Measurements from ENCODE around the gene CDR2.
"Not testable (repeated sequence)": the region's sequence is repeated elsewhere in the genome, so short reads cannot be mapped to it uniquely, and the experiment has no call there.

Gene CDR2

DNA sequence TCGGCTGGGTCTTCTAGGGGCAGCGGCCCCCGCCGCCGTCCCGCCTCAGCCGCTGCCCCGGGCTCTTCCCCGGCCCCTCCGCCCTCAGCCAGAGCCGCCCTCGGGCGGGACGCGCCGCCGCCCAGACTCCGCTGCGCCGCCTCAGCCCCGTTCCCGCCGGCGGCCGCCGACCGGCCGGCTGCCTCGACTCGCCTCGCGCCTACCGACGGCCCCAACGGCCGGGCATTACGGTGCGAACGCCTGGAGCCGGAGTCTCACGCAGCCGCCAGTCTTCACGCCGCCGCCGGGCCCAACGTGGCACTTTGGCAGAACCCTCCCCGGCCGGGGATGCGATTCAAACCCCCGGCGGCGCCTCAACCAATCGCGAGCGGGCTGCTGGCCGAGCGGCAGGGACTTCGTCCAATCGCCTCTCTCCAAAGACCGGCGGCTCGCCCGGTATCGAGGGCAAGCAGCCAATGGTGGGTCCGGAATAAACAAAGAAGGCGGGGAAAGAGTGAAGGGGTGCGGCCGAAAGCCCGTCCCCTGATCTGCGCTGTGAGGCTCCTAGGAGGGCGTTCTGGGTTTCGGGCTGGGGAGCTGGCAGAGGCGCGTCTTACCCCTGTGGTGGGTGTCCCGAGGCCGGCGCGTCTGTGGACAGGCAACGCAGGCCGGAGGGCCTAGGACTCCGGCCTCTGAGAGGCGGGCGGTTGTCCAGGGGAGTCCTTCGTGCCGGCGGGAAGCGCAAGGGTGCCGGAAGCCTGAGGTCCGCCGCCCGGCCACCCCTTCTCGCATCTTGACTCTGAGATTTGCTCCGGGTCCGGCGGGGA lies at the start of gene CDR2:
Gene CDR2, minus strand, starts transcription at position 309 of the 806 bp plus-strand sequence. CDS start 310 bp downstream, outside the sequence.
- peak; percentile 92 to 95 for DNase-seq (ENCODE audit: extremely low read depth in 1 of 2, low read depth in 1 of 2)

DNA sequence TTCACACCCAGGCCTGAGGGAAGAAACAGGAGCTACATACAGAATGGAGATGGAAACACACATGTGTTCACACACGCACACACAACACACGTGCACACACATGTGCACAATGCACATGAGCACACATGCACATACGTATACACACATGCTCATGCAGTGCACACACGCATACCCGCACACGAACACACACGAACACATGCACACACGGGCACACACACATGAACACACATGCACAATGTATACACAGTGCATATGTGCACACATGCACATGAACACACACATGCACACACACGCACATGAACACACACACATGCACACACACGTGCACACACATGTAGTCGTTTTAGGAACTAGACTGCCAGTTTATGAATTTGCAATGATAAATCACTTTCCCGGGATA lies 49.3 kb upstream of the CDR2 start:
- no peak for DNase-seq (ENCODE audit: extremely low read depth in 1 of 2, low read depth in 1 of 2)

DNA sequence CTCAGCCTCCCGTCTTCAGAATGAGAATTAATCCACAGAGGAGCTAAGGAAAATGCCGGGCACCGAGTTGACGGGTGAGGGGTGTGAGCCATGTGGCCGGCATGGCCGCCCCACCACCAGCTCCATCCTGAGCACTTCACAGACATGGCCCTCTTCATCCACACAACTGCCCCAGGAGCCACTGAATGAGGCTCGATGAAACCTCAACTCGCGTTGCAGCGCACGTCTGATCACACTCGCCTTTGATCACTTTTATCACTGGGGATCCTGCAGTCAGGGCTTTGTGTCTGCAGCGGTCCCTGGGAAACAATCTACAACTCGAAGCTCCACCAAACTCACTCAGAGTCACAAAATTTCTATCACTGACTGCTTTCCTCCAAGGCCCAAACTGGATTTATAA lies 46.7 kb upstream of the CDR2 start:
- no peak for DNase-seq (ENCODE audit: extremely low read depth in 1 of 2, low read depth in 1 of 2)

DNA sequence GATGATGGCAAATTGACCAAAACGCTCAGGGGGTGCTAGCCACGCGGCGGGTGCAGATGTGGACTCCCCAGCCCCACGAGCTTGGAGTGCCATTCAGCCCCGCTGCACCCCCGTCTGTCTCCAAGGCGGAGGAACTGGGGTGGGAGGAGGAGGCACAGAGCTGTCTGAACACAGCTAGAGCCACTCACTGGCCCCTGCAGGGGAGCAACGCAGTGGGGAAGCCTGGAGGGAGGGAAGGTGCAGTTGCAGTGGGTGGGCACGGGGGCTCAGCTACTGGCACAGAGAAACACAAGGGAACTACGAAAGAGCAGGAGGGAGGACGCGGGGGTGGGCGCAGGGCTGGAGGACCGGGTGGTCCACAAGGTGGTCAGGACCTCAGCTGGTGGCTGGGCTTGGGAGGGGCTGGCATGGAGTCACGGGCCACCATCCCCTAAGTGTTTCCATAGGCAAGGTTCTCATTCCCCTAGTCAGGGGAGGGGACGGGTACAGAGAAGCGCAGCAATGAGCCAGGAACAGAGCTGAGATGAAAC lies 46.3 kb upstream of the CDR2 start:
- DNase-seq (ENCODE audit: extremely low read depth in 1 of 2, low read depth in 1 of 2), result no peak

DNA sequence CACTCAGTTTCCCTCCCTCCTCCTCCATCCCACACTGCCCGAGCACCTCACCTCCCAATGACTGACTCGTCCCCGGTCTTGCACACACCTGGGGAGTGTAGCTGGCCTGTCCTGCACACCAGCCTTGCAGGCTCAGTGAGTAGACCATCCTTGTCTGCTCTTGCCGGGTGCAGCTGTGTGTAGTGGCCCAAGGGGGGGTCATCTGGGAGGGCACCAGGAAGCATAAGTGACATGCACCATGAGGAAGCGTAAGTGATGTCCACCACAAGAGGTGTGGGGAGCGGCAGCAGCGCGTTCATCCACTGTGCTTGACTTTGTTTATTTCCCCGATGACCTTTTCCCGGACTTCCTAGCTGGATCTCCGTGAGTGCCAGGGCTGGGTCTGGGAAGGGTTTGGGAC lies 45.5 kb upstream of the CDR2 start:
- no peak for DNase-seq (ENCODE audit: extremely low read depth in 1 of 2, low read depth in 1 of 2)

DNA sequence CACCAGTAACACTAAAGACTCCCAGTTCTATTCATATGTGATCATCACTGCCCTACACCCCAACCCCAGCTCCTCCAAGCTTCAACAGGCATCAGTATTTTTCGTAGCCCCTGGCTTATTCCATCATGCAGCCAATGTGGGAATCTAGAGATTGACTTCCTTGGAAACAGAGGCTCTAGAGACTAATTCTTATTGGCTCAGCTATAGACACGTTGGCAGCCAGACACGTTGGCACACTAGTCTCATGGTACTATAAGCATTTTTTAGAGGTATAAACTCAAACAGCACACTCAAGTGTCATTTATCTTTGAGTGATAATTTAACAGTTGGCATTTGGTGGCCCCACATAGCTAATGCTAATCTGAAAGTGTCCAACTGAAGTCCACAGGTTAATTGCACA lies 44.4 kb upstream of the CDR2 start:
- no peak for DNase-seq (ENCODE audit: extremely low read depth in 1 of 2, low read depth in 1 of 2)

DNA sequence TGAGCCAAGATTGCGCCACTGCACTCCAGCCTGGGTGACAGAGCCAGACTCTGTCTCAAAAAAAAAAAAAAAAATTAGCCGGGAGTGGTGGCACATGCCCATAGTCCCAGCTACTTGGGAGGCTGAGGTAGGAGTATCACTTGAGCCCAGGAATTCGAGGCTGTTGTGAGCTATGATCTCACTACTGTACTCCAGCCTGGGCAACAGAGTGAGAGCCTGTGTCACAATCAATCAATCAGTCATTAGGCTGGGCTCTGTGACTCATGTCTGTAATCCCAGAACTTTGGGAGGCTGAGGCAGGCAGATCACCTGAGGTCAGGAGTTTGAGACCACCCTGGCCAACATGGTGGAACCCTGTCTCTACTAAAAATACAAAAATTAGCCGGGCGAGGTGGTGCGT lies 43.4 kb upstream of the CDR2 start:
- not testable (repeated sequence) for DNase-seq (ENCODE audit: extremely low read depth in 1 of 2, low read depth in 1 of 2)

DNA sequence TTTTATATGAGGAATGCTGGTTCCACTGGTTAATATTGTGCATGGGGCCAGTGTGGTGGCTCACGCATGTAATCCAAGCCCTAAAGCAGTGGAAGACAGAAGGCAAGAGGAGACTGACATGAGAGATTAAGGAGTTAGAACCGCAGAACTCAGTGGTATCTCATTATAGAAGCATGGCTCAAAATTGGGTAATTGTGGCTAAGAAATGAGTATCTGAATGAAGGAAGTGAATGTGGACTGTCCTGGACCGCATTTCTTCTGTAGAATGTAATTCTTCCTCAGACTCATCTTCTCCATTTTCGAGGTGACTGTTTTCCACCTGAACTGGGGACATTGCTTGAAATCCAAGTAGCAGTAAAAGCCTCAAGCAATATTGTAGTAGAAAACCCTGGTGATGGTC lies 42.6 kb upstream of the CDR2 start:
- no peak for DNase-seq (ENCODE audit: extremely low read depth in 1 of 2, low read depth in 1 of 2)

DNA sequence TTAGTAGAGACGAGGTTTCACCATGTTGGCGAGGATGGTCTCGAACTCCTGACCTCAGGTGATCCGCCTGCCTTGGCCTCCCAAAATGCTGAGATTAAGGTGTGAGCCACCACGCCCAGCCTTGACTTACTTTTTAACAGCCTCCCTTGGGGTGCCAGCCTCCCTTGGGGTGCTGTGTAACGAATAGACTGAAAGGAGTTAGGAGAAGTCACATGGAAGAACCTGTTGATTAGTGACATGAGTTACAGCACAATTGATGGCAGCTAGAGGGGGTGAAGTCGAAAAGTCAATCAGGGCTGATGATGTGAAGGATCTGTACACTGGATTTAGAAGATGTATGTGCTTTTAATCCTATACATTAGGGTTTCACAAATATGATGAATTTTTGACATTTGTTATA lies 39.4 kb upstream of the CDR2 start:
- DNase-seq (ENCODE audit: extremely low read depth in 1 of 2, low read depth in 1 of 2), result no peak

DNA sequence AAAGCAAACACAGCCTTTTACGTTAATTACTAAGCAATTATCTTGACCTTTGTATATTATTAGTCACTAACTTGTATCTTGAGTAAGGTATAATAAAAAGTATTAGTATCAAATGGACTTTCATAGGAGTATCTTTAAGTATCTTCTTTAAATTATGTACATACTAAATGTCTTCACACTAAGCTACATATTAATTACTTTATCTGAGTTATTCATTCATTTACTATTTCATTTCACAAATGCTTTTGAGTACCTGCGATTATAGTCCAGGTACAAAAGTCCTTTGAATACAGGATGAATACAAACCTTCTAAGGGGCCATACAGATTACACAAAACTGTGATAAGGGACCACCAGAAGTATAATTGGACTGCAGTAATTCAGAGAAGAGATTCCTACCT lies 33.1 kb upstream of the CDR2 start:
- DNase-seq (ENCODE audit: extremely low read depth in 1 of 2, low read depth in 1 of 2), result no peak

DNA sequence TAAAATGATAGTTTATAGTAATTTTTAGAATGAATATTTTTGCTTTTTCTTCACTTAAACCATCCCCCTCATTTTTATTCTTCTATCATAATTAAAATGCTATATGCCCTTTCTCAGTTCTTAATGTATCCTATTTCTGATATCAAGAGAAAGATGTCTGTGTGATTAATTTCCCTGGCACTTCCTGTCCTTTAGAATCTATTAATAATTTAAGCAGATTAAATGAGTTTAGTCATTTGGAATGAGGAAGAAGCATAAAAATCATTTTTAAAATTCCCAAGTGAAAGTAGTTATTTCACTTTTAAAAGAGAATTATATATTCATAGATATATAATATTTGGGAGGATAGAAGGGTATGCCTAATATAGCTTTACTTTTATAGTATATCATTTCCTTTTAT lies 27.8 kb upstream of the CDR2 start:
- DNase-seq (ENCODE audit: extremely low read depth in 1 of 2, low read depth in 1 of 2), result no peak

DNA sequence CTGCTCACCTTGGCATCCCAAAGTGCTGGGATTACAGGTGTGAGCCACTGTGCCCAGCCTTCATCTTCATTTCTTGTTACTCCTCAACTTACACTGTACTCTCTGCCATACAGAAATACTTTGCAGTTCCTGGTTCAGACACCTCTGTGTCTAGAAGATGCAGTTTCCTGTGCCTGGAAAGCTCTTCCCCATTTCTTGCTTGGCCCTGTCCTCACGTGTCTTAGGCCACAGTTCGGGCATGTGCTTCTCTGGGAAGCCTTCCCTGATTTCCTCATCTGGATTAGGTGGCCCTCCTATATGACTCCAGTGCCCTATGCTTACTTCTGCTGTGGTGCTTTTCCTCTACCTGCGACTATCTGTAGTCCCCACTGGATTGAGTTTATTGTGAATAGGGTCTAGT lies 26.5 kb upstream of the CDR2 start:
- DNase-seq (ENCODE audit: extremely low read depth in 1 of 2, low read depth in 1 of 2), result no peak

DNA sequence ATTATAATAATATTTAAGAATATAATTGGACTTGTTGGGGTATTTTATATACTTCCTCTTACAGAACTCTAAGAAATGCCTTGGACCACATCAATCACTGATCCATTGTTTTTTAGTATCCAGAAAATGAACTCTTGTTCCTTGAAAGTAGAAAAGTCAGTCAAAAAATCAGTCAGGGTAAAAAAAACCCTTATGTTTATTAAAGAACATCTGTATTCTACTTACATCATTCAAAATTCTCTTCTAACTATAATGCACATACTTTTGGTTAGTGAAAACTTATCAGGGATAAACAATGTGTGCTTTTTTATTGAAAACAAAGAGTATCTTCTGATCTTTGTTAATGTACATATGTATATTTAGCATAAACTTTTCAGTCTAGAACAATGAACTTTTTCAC lies 23.5 kb upstream of the CDR2 start:
- no peak for DNase-seq (ENCODE audit: extremely low read depth in 1 of 2, low read depth in 1 of 2)

DNA sequence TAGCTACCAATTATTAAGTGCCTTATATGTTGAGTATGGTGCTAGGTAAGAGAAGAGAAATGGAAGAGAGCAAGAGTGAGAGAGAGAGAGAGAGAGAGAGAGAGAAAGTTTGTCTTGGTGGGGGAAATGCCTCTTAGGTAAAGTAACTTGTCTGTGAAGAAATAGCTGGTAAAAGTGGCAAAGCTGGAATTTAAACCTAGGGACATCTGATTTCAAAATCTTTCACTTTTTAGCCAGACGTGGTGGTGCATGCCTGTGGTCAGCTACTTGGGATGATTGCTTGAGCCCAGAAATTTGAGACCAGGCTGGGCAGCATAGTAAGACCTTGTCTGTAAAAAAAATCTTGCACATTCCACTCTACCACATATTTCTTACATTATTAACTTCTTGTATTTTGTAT lies 23.0 kb upstream of the CDR2 start:
- no peak for DNase-seq (ENCODE audit: extremely low read depth in 1 of 2, low read depth in 1 of 2)

DNA sequence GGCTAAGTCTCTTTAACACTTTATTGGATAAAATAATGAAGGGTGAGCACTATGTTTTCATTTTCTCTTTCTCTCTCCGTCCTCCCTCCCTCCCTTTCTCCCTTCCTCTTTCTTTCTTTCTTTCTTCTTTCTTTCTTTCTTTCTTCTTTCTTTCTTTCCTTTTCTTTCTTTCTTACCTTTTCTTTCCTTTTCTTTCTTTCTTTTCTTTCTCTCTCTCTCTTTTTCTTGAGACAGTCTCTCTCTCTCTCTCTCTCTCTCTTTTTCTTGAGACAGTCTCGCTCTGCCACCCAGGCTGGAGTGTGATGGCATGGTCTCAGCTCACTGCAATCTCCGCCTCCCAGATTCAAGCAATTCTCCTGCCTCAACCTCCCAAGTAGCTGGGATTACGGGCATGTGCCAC lies 21.5 kb upstream of the CDR2 start:
- DNase-seq (ENCODE audit: extremely low read depth in 1 of 2, low read depth in 1 of 2), result no peak

DNA sequence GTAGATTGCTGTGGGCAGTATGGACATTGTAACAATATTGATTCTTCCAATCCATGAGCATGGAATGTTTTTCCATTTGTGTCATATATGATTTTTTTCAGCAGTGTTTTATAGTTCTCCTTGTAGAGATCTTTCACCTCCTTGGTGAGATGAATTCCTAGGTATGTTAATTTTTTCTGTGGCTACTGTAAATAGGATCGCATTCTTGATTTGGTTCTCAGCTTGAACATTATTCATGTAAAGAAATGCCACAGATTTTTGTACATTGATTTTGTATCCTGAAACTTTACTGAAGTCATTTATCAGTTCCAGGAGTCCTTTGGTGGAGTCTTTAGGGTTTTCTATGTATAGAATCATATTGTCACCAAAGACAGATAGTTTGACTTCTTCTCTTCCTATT lies 19.7 kb upstream of the CDR2 start:
- DNase-seq (ENCODE audit: extremely low read depth in 1 of 2, low read depth in 1 of 2), result no peak

DNA sequence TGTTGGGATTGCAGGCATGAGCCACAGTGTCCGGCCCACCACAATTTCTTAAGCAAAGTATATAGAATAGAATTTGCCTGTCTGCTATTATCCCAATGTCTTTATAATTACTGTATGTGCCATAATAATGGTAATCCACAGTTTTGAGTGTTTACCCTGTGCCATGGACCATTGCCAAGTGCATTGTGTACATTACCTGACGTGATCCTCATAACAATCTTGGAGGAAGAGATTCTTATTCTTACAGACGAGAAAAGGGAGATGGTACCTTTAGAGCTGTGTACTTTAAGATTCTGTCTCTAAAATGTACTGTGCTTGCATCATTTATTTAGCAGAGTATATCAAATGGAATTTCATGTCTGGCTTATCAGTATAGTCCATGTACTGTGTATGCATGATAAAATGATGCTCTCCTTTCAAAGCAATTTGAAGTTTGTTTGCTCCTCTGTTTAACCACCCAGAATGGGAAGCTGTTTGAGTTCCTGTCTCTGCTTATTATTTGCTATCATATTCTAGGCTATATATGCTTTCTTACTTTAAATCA lies 13.8 kb upstream of the CDR2 start:
- no peak for DNase-seq (ENCODE audit: extremely low read depth in 1 of 2, low read depth in 1 of 2)

DNA sequence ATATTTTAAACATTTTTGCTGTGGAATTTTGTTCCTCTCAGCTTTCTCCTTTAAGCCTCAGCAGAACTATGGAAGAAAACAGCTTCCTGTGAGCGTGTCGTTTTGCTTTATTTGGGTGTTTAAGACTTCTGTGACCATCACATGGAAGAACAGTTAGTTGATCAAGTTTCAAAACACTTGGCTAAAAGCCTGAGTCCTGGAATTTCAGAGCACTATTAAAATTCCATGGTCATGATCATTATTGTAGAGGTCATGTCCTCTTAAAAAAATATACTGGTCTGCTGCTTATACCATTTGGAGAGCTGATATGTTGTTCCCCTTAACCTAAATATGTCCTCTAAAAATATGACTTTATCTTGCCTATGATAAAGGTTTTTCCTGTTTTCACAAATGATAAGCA lies 12.6 kb upstream of the CDR2 start:
- no peak for DNase-seq (ENCODE audit: extremely low read depth in 1 of 2, low read depth in 1 of 2)

DNA sequence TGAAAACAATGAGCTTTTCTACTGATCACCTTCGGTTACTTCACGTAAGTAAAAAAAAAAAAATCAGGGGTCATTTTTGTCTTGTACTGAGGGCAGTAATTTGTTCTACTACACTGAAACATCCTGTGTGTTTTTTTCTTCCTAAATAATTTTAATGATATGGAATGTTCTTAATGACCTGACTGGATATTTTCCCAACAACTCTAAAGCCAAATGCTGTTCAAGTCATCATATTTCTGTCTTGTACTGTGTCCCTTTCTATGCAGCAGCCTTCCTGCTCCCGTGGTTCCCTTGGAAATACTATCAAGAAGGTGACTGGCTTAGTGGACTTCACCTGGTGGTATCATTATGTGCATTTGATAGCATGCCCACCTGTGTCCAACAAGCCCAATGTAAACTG lies 10.8 kb upstream of the CDR2 start:
- no peak for DNase-seq (ENCODE audit: extremely low read depth in 1 of 2, low read depth in 1 of 2)

DNA sequence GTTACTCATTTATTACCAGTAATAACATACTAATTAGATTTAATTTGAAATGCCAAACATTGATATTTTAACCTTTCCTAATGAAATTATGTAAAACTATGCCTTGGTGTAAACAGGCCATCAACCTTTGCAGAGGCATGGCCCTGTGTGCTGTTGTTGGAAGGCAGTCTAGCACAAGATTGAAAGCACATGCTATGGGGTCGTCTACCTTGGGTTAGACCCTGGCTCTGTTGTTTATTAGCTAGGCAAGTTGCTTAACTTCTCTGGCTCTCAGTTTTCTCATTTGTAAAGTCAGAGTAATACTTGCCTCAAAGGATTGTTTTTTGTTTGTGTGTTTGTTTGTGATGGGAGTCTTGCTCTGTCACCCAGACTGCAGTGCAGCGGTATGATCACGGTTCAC lies 9.4 kb upstream of the CDR2 start:
- DNase-seq (ENCODE audit: extremely low read depth in 1 of 2, low read depth in 1 of 2), result no peak

DNA sequence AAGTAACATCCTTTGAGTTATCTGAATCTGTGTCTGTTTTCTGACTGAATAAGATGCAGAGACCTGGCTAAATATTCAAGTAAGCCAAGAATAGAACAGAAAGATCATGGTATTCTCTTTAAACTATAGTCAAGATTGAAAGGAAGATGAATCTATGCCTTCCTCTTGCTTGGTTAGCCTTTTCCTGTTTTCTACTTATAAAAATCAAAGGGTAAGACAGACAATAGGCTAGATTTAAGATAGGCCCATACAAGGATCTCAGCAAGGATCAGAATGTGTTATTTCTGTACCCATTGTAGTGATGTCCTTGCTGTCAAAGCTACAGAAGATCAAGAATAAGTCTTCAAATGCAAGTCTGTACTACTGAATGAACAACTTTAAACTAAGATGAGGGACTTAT lies 7.0 kb upstream of the CDR2 start:
- no peak for DNase-seq (ENCODE audit: extremely low read depth in 1 of 2, low read depth in 1 of 2)

DNA sequence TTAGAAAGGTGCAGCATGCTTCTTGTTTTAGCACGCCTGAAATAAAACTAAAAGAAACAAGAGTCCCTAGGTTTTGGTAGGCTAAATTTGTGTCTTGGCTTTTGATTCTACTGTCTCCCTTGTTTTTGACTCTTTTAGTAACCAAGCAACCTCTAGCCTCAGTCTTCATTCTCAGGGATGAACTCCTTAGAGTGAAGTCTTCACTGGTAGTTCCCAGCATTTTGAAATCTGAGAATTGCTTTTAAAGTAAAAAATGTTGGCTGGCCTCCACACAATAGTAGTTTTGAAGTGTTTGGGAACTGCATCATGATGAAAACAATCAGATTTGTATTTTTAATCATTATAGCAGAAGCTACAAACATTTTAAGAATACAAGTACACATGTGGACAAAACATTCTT lies 6.1 kb upstream of the CDR2 start:
- DNase-seq (ENCODE audit: extremely low read depth in 1 of 2, low read depth in 1 of 2), result no peak

DNA sequence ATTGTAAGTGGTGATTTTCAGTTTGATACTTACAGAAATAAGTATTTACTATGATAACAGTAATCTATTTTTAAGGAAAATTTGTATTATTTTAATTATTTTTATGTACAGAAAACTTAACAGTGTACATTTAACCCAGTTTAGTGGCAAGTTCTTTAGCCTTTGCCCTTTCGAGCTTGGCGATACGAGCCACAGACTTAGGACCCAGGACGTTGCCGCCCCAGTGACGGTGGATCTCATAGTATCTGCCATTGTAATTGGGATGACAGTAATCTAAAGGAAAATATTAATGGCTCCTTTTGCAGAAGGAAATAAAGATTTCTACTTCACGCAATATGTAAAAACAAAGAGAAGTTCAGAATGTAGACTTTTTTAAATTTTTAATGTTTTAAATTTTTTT lies 5.2 kb upstream of the CDR2 start:
- no peak for DNase-seq (ENCODE audit: extremely low read depth in 1 of 2, low read depth in 1 of 2)
